Naive B cell (primary cell): ENCODE results near the gene UACA. TPM values are rescaled to one million over a fixed set of nuclear protein-coding genes. Genes with fewer than 3 reads are reported as not detected.
A peak's percentile ranks its signal among the peaks of the same experiment; 100 is the strongest.

Experiments used
- ATAC-seq, 2 donors: fragments of 150-1000 bp; cut with Tn5 transposase; 2 replicates each; pipeline ENCODE4 v1.10.0; 2021; ENCODE audit warnings: low read depth in 2 of 2, mild to moderate bottlenecking in 2 of 2, moderate library complexity in 2 of 2
- DNase-seq: peaks from one replicate; pipeline ENCODE4 v3.0.0; 2022
- H3K27ac Mint-ChIP-seq, 6 donors: one replicate each; pipeline ENCODE4 v1.8.0; 2020 to 2022; ENCODE audit warnings: mild to moderate bottlenecking in 6 of 6, mixed read lengths in 6 of 6, moderate library complexity in 5 of 6, inconsistent platforms in 2 of 6
- H3K27me3 Mint-ChIP-seq, 3 donors: one replicate each; pipeline ENCODE4 v1.8.0; 2021 to 2022; ENCODE audit warnings: mixed read lengths in 3 of 3, mild to moderate bottlenecking in 1 of 3
- H3K36me3 Mint-ChIP-seq, 2 donors: one replicate each; pipeline ENCODE4 v1.8.0; 2020 to 2022; ENCODE audit warnings: mixed read lengths in 2 of 2, inconsistent platforms in 1 of 2, mild to moderate bottlenecking in 1 of 2
- H3K4me1 Mint-ChIP-seq, 3 donors: one replicate each; pipeline ENCODE4 v1.8.0; 2020 to 2022; ENCODE audit warnings: mixed read lengths in 3 of 3, inconsistent platforms in 1 of 3, mild to moderate bottlenecking in 1 of 3, moderate library complexity in 1 of 3
- H3K4me3 Mint-ChIP-seq, 8 donors: one replicate each; pipeline ENCODE4 v1.8.0; 2020 to 2022; ENCODE audit warnings: mild to moderate bottlenecking in 8 of 8, mixed read lengths in 8 of 8, moderate library complexity in 8 of 8, inconsistent platforms in 2 of 8
- H3K9me3 Mint-ChIP-seq, 7 donors: one replicate each; pipeline ENCODE4 v1.8.0; 2020 to 2022; ENCODE audit warnings: mixed read lengths in 7 of 7, mild to moderate bottlenecking in 5 of 7, inconsistent platforms in 2 of 7, moderate library complexity in 1 of 7
- polyA plus RNA-seq, 6 donors: library from polyadenylated mRNA; unstranded; fragments of 300-500 nt; fragmentation: Illumina TruSeq; gene quantifications; one replicate each; pipeline ENCODE4 v1.2.3, GENCODE V29; 2021; ENCODE audit warnings: low read depth in 6 of 6

Gene UACA
- polyA plus RNA-seq, 6 donors from 2014 or later = 2.0 to 14.9 (median 8.5) TPM

DNA sequence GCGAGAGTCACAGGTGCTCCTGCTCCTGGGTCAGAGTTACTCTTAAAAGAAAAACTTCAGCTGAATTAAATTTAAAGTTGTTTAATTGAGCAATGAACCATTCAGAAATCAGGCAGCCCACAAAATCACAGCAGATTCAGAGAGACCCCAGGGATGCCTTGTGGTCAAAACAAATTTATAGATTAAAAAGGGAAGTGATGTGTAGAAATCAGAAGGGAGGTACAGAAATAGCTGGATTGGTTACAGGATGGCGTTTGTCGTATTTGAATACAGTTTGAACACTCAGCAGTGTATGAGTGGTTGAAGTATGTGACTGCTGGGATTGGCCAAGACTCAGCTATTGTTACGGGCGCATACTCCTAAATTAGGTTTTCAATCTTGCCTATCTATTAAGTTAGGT lies 58.6 kb downstream of the UACA start:
- Mint-ChIP-seq H3K4me1 (peaks cover 0 to 4% (median 0%) of the 10 kb centered on the region in 3 donors), H3K27ac (no peak overlapping the region), H3K9me3 (peaks cover 0 to 7% (median 4%) of the 10 kb centered on the region in 7 donors), H3K4me3 (no peak overlapping the region), H3K36me3 (peaks cover 0 to 7% of the 10 kb centered on the region in 2 donors), H3K27me3 (peaks cover 22 to 32% (median 28%) of the 10 kb centered on the region in 3 donors)
- DNase-seq (no peak), ATAC-seq (no peak)

DNA sequence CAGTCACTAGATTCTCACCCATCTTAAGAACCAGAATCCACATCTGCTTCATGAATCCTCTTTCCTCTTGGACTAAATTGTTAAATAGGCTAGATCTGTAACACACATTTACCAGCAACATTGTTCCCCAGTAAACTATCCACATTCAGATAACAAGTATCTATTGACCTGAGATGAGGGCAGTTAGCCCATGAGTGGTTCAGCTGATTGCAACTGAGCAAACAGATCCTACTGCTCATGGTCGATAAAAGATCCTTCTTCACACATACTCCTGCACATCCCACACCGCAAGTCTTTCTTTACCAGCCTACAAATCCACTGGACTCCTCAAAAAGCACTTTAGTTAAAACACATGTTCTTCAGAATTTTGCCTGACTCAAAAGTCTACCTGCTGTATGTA lies 59.2 kb downstream of the UACA start:
- DNase-seq (no peak), ATAC-seq (no peak)
- Mint-ChIP-seq H3K27ac (no peak overlapping the region), H3K4me1 (peaks cover 0 to 4% (median 0%) of the 10 kb centered on the region in 3 donors), H3K27me3 (peaks cover 22 to 37% (median 28%) of the 10 kb centered on the region in 3 donors), H3K4me3 (no peak overlapping the region), H3K36me3 (peaks cover 0 to 7% of the 10 kb centered on the region in 2 donors), H3K9me3 (peaks cover 0 to 7% (median 4%) of the 10 kb centered on the region in 7 donors)

DNA sequence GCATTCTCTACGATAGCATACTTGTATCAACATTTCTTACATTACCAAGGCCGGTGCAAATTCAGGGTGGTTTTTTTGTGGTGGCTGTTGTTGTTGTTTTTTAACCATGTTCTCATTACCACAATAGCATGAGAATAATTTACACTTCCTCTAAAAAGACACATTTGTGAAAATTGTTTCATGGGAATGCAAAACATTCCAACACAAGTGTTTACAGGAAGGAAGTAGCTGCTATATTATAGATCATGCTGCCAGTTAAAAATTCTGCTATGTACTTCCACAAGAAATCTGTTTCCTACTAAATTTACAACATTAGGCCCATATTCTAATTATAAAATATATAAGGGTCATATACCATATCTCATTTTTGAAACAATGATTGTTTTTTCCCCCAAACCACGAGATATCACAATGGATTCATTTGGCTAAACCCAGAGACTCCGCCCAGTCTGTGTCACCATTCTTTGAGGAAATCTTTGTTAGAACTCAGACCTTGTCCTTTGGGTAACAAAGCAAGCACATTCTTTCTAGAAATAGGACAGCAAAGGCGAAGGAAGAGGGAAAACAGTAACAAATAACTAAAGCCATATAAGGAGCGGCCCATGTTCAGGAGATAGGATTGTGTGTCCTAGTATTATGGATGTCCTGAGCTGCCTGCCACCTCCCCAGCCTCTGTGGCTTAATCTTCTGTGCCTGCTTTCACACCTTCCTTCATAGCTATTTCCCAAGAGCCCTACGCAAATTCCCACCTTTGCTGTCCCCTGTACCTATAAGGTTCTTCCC lies 60.1 kb downstream of the UACA start:
- Mint-ChIP-seq H3K4me1 (peaks cover 0 to 4% (median 0%) of the 10 kb centered on the region in 3 donors), H3K36me3 (peaks cover 0 to 7% of the 10 kb centered on the region in 2 donors), H3K4me3 (no peak overlapping the region), H3K27ac (peak overlapping the region in 1 of 6 donors; percentile 1), H3K27me3 (peaks cover 22 to 37% (median 28%) of the 10 kb centered on the region in 3 donors), H3K9me3 (peaks cover 0 to 7% (median 4%) of the 10 kb centered on the region in 7 donors)
- no peak for DNase-seq
- ATAC-seq = no peak

DNA sequence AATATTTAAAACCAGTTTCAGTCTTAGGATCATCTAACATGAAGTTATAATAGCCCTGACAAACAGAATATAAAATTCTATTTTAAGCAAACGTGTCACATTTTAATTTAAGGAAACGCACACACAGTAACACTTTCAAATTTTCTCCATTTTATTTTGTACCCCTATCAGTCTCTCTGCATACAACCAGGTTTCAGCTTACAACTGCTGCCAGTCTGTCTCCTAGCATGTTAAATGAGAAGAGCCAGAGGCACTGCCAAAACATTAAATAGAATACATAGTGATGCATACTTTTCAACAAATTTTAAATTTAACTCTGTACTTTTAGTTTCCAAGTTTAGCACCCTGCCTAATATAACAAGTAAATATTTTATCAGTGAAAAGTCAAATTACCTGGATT lies 60.8 kb downstream of the UACA start:
- peaks cover 22 to 37% (median 29%) of the 10 kb centered on the region in 3 donors for H3K27me3 Mint-ChIP-seq
- peaks cover 0 to 4% (median 0%) of the 10 kb centered on the region in 3 donors for H3K4me1 Mint-ChIP-seq
- H3K36me3 Mint-ChIP-seq = peaks cover 0 to 7% of the 10 kb centered on the region in 2 donors
- no peak for DNase-seq
- peaks cover 0 to 7% (median 0%) of the 10 kb centered on the region in 7 donors for H3K9me3 Mint-ChIP-seq
- no peak for ATAC-seq
- H3K27ac Mint-ChIP-seq = no peak overlapping the region
- no peak overlapping the region for H3K4me3 Mint-ChIP-seq

DNA sequence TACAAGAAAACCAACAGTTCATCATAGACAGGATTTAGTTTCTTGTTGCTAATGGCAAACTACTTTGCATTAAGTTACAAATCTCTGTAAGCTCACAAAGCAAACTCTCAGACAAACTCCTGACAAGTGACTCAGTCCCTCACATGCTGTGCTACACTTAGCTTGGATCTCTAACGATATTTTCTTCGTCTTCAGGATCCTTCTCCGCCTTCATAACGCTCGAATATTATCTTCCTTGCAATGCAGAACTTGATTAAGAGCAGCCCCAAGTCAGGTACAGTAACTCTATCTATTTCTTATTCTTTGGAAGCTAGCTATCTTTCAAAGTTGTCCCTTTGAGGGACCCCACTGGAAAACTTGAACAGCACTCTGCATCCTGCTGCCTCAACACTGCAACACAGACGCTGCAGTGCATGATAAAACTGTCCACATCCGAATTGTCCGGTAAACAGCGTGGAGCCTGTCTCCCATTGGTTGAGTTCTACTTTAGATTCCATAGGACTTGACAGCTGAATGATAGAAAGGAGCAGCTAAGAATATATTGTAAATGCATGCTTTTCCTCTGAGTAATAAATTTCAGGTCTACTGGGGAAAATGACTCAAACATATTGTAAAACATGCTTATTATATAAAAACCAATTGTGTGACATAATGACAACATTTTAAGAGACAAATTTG lies 61.3 kb downstream of the UACA start:
- H3K9me3 Mint-ChIP-seq = peaks cover 0 to 4% (median 0%) of the 10 kb centered on the region in 7 donors
- H3K4me1 Mint-ChIP-seq = peaks cover 0 to 4% (median 0%) of the 10 kb centered on the region in 3 donors
- no peak overlapping the region for H3K27ac Mint-ChIP-seq
- no peak overlapping the region for H3K4me3 Mint-ChIP-seq
- H3K27me3 Mint-ChIP-seq = peaks cover 17 to 40% (median 29%) of the 10 kb centered on the region in 3 donors
- DNase-seq (no peak), ATAC-seq (no peak)
- peaks cover 0 to 4% of the 10 kb centered on the region in 2 donors for H3K36me3 Mint-ChIP-seq

DNA sequence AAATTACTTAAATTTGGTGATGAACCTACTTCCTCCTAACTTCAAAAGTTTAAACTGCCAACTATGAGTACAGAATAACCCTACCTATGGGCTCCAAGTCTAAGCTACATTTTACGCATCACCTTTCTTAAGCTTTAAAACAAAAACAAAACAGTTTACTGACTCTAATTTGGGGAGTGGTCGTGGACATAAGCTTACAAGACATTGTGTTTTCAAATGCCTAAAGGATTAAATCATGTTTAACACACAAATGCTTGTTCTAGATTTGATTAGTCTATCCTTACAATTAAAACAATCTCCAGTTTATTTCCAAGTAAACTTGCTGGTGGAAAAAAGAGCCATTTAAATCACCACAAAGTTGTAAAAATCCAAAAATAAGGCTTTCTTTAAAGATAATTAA lies 62.2 kb downstream of the UACA start:
- Mint-ChIP-seq H3K27ac (no peak overlapping the region), H3K4me1 (peaks cover 0 to 4% (median 0%) of the 10 kb centered on the region in 3 donors), H3K27me3 (peaks cover 15 to 47% (median 29%) of the 10 kb centered on the region in 3 donors), H3K36me3 (peaks cover 0 to 4% of the 10 kb centered on the region in 2 donors), H3K9me3 (no peaks in the 10 kb centered on the region), H3K4me3 (no peak overlapping the region)
- no peak for ATAC-seq
- no peak for DNase-seq

DNA sequence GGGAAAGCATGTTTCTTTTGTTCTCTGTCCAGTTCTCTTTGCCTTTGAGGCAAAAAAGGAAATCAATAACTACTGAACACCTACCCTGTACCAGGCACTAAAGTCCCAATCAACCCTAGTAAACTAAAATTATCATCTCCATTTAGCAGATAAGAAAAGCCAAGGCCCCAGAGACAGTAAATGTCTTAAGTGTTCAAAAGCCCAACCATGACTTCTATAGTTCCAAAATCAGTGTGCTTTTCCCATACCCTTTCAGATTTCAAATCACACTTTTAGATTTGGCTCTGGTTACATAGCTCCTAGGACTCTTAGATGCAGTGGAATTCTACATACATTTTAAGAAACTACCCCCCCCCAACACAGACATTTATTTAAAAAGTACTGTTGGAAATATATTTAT lies 63.5 kb downstream of the UACA start:
- H3K27me3 Mint-ChIP-seq = peaks cover 15 to 48% (median 29%) of the 10 kb centered on the region in 3 donors
- no peak for ATAC-seq

DNA sequence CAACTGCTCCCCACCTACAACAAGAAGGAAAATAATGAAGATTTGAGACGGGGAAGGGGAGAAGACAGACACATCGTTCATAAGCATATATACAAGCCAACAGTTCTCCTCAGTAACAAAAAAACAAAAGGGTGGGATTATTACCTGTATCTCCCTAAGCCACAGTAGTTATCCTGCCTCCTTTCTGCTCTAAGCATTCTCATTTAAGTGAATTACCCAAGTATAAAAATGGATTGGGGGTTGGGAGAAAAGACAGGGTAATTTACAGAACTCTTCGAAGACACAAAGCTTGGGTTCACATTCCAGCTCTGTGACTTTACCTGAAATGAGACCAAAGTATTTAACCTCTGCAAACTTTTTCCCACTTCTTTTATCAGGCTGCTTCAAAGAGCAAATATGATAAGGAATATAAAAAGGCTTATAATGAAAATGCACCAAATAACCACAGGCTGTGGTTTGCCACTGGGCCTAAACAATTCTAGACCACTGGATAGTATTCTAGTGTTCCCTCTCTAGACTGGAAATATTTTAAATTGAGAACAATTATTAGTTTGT lies 64.4 kb downstream of the UACA start:
- Mint-ChIP-seq H3K27ac (no peak overlapping the region), H3K36me3 (peaks cover 0 to 4% of the 10 kb centered on the region in 2 donors), H3K27me3 (peaks cover 10 to 40% (median 24%) of the 10 kb centered on the region in 3 donors), H3K4me3 (no peak overlapping the region), H3K9me3 (no peaks in the 10 kb centered on the region), H3K4me1 (no peaks in the 10 kb centered on the region)
- no peak for DNase-seq
- ATAC-seq = no peak

More for the DNA sequence above, 63.5 kb downstream of the UACA start:
- Mint-ChIP-seq H3K36me3 (peaks cover 0 to 4% of the 10 kb centered on the region in 2 donors), H3K4me3 (no peak overlapping the region), H3K27ac (no peak overlapping the region), H3K9me3 (no peaks in the 10 kb centered on the region), H3K4me1 (peaks cover 0 to 4% (median 0%) of the 10 kb centered on the region in 3 donors)
- DNase-seq = no peak

DNA sequence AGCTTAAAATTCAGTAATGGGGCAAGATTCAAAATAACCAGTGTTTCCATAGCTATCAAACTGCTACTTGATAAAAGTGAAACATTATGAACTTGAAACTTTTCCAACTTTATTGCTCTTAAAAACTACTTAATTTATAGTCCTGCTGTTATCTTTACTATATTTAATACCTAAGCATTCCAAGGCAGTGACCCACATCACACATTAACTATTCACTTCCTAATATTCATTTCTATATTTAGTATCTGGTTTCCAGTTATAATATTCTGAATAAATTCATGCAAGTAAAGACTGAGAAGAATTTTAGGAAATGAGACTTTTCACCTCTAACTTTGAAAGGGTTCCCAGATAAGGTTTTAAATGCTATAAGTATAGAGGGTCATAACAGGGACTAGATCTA lies 64.9 kb downstream of the UACA start:
- no peaks in the 10 kb centered on the region for H3K4me1 Mint-ChIP-seq
- no peaks in the 10 kb centered on the region for H3K9me3 Mint-ChIP-seq
- DNase-seq (no peak), ATAC-seq (no peak)
- peaks cover 0 to 4% of the 10 kb centered on the region in 2 donors for H3K36me3 Mint-ChIP-seq
- no peak overlapping the region for H3K27ac Mint-ChIP-seq
- no peak overlapping the region for H3K4me3 Mint-ChIP-seq
- H3K27me3 Mint-ChIP-seq = peaks cover 6 to 35% (median 19%) of the 10 kb centered on the region in 3 donors

DNA sequence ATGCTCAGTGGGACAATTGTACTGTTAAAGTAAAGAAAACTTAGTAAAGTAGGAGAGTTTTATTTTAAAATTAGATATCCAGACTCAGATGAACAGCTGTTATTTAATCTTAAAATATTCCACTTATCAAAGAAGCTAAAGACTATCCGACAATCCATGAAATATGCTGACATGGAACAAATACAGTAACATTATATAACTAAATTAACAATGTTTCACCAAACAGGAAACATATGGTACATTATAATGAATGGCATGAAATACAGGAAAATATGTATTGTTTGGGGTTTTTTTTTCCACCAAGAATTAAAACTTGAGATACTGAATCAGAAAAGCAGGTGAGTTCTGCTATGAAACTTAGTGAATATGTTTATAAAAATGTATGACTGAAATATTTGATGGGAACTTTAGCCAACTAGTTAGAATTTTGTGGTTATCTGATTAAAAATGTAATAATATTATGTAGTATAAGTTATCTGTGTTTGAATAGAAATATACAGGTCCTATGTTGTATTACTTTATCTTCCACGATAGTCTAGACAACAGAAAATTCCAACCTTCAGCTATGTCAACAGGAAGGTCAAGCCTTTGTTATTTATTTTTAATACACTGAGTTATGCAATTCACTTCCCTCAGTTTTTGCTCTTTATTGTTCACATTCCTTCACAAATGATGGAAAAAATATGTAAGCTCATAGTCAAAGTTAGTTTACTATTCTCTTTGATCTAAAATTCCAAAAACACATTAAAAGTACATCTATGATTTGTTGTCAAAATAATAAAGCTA lies 72.7 kb downstream of the UACA start:
- peaks cover 0 to 7% (median 0%) of the 10 kb centered on the region in 3 donors for H3K27me3 Mint-ChIP-seq
- no peak overlapping the region for H3K4me3 Mint-ChIP-seq
- H3K4me1 Mint-ChIP-seq = no peaks in the 10 kb centered on the region
- no peaks in the 10 kb centered on the region for H3K9me3 Mint-ChIP-seq
- no peak for ATAC-seq
- H3K27ac Mint-ChIP-seq = peak overlapping the region in 1 of 6 donors; percentile 66
- peaks cover 0 to 4% of the 10 kb centered on the region in 2 donors for H3K36me3 Mint-ChIP-seq
- no peak for DNase-seq

DNA sequence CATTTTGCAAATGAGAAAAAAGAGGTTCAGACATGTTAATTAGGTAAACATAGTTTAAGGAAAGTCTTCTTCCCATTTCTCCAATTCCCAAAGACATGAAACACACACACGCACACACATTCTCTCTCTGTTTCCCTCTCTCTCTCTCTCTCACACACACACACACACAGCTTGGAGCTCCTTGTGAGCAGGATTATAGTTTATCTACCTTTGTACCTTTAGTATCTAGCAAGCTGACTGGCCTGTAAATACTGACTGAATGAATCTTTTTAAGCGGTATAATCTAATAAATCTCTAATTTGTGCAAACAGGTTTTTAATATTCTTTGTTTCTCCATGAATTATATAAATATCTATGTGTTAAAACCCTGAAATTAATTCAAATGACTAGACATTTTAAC lies 73.3 kb downstream of the UACA start:
- H3K27ac Mint-ChIP-seq = peak overlapping the region in 1 of 6 donors; percentile 66

DNA sequence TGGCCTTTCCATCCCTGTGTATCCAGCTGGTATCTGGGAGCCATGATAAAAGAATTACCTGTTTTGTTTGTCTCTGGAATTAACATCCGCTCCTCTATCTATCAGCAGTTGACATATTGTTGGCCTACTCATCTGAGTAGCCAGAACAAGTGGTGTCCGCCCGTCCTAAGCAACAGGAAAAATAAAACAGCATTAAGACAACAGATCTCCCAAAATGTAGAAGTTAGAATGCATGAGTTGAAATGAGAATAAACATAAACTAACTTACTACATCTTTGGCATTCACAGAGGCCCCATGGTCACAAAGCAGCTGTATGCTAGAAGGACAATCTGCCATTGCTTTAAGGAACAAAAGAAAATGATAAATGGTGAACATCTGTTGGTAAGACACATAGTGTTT lies 75.9 kb downstream of the UACA start:
- Mint-ChIP-seq H3K27ac (no peak overlapping the region), H3K4me1 (no peaks in the 10 kb centered on the region), H3K4me3 (no peak overlapping the region), H3K27me3 (peaks cover 0 to 5% (median 4%) of the 10 kb centered on the region in 3 donors), H3K9me3 (no peaks in the 10 kb centered on the region), H3K36me3 (peaks cover 0 to 4% of the 10 kb centered on the region in 2 donors)
- ATAC-seq (no peak), DNase-seq (no peak)

More for the DNA sequence above, 73.3 kb downstream of the UACA start:
- Mint-ChIP-seq H3K36me3 (peaks cover 0 to 4% of the 10 kb centered on the region in 2 donors), H3K4me3 (no peak overlapping the region), H3K9me3 (no peaks in the 10 kb centered on the region), H3K4me1 (no peaks in the 10 kb centered on the region), H3K27me3 (peaks cover 0 to 8% (median under 1%) of the 10 kb centered on the region in 3 donors)
- no peak for ATAC-seq
- no peak for DNase-seq

DNA sequence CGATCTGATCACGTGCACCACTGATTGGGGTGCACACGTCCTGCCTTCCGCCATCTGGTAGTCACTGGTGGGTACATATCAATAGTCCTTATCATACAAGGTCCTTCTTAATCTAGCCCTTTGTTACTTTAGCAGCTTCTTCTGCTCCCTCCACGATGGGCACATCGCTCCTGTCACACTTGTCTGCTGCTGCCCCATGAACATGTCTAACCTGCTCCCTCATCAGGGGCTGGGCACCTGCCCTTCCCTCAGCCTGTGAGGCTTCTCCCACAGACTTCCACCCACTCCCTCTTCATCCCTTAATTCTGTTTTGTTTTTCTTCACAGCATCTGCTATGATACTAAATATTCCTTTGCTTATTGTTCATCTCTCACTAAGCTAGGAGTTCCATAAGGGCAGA lies 82.5 kb downstream of the UACA start:
- ATAC-seq = no peak
- no peak overlapping the region for H3K4me3 Mint-ChIP-seq
- peaks cover 3 to 7% (median 4%) of the 10 kb centered on the region in 3 donors for H3K4me1 Mint-ChIP-seq
- no peaks in the 10 kb centered on the region for H3K36me3 Mint-ChIP-seq
- H3K27me3 Mint-ChIP-seq = peaks cover 0 to 24% (median 8%) of the 10 kb centered on the region in 3 donors
- H3K27ac Mint-ChIP-seq = no peak overlapping the region
- DNase-seq = no peak
- no peaks in the 10 kb centered on the region for H3K9me3 Mint-ChIP-seq
